ENCODE measurements around the gene SKOR1. TPM values are rescaled to one million over a fixed set of nuclear protein-coding genes. Genes with fewer than 3 reads are reported as not detected.
A peak's percentile ranks its signal among the peaks of the same experiment; 100 is the strongest.

Gene SKOR1
- total RNA-seq, 1 donor, result not detected

DNA sequence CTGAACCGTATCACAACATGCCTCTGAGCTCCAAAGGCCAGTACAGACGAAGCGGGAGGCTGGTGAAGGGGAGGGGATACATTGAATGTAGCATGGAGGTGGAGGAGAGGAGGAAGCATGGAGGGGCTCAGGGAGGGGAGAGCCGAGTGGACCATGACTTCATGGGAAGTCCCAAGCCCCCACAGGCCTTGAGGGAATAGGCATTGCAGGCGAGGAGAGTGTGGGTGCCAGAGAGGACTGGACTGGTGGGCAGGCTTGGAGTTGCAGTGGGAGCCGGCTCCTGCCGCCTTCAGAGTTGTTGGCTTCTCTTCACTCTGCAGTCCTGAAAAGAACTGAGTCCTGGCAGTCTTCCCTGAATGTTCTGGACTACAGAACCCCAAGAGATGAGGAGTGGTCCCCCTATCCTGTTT is 17.8 kb downstream of the SKOR1 start:
- no peak for DNase-seq (ENCODE audit: low read depth)
- no peak overlapping the region for H3K4me3 ChIP-seq (ENCODE audit: low read depth, low read length)
- TF ChIP-seq CTCF (IDR thresholded peaks at IDR 0.05; ENCODE audit: insufficient read depth, low read depth, low read length), result no peak

DNA sequence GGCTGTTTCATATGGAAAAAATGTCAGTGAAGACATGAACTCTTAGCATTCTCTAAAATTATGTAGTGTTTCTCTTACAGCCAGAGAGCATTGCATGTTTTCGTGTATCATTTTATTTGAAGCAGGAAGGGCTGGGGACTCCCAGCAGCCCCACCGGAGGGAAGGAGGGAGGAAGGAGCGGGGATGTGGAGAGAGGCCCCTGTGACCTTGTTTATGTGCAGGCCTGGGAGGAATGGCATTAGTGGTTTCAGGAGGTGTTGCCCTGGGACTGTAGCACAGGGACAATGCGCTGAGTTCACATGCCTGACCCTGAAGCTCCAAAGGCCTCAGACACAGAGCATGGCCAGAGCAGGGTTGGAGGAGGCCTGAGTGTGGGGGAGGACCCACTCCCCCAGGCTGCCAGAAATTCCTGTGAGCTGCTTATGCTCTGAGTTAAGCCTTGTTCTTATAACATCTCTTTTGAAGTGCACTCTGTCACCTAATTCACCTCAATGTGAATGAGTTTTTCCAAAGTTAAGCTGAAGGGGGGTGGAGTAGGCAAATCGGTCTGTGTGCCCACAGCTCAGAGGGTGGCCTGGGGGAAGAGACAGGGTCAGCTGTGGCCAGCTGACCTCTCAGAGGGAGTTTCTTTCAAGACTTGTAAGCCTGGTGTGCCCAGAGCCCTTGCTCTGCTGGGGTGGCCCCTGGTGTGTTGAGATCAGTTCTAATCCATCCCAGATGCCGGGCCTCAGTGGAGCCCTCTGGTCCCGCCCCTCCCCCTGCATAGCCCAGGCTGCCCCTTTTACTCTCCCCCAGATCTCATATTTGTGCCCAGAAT is 18.5 kb downstream of the SKOR1 start:
- DNase-seq (ENCODE audit: low read depth), result peak; percentile 87

DNA sequence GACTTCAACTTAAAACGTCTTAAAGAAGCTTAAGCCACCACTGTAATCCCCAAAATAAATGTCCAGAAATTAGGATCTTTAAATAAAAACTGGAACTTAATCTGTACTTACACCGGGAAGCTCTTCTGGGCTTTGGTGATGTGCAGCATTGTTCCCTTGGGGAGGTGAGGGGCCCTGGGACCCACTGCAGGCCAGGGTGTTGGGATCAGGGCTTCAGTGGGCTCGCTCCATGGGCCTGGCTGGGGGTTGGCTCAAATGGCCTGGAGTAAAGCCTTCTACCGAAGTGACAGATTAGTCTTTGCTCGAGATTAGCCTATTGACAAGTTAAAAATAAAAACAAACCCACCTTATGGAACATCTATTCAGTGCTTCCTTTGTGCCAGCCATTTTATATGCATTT is 20.7 kb downstream of the SKOR1 start:
- DNase-seq (ENCODE audit: low read depth), result no peak
- no peak for TF ChIP-seq CTCF (IDR thresholded peaks at IDR 0.05; ENCODE audit: insufficient read depth, low read depth, low read length)
- no peak overlapping the region for H3K4me3 ChIP-seq (ENCODE audit: low read depth, low read length)

More for the DNA sequence above, 18.5 kb downstream of the SKOR1 start:
- no peak for TF ChIP-seq CTCF (IDR thresholded peaks at IDR 0.05; ENCODE audit: insufficient read depth, low read depth, low read length)
- H3K4me3 ChIP-seq (ENCODE audit: low read depth, low read length), result no peak overlapping the region

GRCh38 chr15:67849538-67849937 is 24.2 kb downstream of the SKOR1 start:
- no peak for TF ChIP-seq CTCF (IDR thresholded peaks at IDR 0.05; ENCODE audit: insufficient read depth, low read depth, low read length)
- H3K4me3 ChIP-seq (ENCODE audit: low read depth, low read length), result no peak overlapping the region
- DNase-seq (ENCODE audit: low read depth), result no peak

- DNase-seq (ENCODE audit: low read depth), result no peak
- TF ChIP-seq CTCF (IDR thresholded peaks at IDR 0.05; ENCODE audit: insufficient read depth, low read depth, low read length), result no peak
- H3K4me3 ChIP-seq (ENCODE audit: low read depth, low read length), result no peak overlapping the region
Measured at GRCh38 chr15:67850336-67850735, 25.0 kb downstream of the SKOR1 start.

GRCh38 chr15:67850994-67851571 is 25.8 kb downstream of the SKOR1 start:
- H3K4me3 ChIP-seq (ENCODE audit: low read depth, low read length), result no peak overlapping the region
- no peak for TF ChIP-seq CTCF (IDR thresholded peaks at IDR 0.05; ENCODE audit: insufficient read depth, low read depth, low read length)
- peak; percentile 34 for DNase-seq (ENCODE audit: low read depth)
